Measurements from ENCODE around the gene RFX4.

Gene RFX4

DNA sequence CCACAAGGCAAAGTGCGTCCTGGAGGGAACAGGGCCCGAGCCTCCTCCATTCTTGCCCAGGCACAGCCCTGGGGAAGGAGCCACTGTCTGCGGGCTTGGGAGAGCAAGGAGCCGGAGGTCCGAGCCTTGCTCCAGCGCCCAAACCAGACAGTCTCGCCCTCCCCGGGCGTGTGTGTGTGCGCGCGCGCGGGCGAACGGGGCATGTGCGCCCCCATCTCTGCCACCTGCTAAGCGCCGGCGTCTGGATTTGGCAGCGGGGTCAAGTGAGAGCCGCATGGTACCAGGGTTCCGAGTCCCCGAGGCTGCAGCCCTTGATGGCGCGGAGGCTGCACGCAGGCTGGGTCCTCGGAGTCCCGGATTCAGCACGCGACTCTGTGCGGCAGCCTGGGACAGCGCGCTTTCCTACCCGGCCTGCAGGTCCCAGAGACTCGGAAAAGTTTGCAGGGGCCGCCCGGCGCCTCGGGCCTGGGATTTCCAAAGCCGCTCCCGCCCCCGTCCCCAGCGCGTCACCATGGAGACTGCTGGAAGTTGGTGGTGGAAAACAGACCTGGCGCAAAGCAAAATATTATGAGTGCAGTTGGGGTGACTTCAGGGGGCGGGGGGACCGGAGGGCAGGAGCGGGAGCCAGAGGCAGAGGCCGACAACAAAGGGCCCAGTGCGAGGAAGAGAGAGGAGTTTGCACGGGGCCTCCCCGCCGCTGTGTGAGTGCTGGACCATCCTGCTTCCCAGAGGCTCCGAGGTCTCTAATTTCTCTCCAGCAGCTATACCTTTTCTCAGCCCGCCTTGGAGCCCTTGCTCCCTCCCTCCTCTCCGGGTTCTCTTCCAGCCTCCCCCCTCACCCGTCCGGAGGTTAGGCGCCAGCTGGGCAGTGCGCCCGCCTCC lies 4.2 kb downstream of the RFX4 start:
- H3K27me3 Mint-ChIP-seq (ENCODE audit: low read depth): peaks cover 100% of the 10 kb centered on the region
- peak overlapping the region; percentile 75 to 85 (median 82) for H3K4me3 Mint-ChIP-seq
- H3K36me3 Mint-ChIP-seq (ENCODE audit: low read depth): no peaks in the 10 kb centered on the region
- no peak overlapping the region for H3K27ac Mint-ChIP-seq
- H3K9me3 Mint-ChIP-seq: no peaks in the 10 kb centered on the region
- TF ChIP-seq, protein P1, sequence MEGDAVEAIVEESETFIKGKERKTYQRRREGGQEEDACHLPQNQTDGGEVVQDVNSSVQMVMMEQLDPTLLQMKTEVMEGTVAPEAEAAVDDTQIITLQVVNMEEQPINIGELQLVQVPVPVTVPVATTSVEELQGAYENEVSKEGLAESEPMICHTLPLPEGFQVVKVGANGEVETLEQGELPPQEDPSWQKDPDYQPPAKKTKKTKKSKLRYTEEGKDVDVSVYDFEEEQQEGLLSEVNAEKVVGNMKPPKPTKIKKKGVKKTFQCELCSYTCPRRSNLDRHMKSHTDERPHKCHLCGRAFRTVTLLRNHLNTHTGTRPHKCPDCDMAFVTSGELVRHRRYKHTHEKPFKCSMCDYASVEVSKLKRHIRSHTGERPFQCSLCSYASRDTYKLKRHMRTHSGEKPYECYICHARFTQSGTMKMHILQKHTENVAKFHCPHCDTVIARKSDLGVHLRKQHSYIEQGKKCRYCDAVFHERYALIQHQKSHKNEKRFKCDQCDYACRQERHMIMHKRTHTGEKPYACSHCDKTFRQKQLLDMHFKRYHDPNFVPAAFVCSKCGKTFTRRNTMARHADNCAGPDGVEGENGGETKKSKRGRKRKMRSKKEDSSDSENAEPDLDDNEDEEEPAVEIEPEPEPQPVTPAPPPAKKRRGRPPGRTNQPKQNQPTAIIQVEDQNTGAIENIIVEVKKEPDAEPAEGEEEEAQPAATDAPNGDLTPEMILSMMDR (IDR thresholded peaks at IDR 0.05; ENCODE audit: unreplicated experiment in 3 of 3): no peak
- peaks cover 41% of the 10 kb centered on the region for H3K4me1 Mint-ChIP-seq

DNA sequence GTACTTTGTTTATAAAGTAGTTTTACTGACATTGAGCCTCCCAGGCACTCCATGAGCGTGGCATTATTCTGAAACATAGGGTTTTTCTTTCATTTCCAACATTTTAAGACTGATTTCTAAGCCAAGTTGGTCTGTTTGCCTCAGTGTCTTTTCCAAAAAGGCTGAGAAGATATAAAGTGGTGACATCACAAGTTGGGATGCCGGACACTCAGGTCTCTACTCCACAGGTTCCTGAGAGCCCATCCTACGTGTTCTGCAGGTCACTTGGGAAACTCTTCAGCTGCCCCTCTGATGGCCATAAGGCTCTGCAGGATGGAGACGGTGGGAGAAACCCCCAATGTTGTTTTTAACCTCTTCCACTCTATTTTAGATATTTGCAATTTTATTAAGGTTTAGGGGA lies 6.0 kb downstream of the RFX4 start:
- H3K27ac Mint-ChIP-seq: no peak overlapping the region

DNA sequence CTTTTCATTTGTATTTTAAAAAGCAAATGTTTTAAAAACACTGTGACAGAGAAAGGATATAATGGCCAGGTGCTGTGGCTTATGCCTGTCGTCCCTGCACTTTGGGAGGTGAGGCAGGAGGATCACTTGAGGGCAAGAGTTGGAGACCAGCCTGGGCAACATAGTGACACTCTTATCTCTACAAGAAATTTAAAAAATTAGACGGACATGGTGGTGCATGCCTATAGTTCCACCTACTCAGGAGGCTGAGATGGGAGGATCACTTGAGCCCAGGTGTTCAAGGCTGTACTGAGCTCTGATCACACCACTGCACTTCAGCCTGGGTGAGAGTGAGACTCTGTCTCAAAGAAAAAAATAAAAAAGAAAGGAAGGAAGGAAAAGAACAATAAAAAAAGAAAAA lies 7.8 kb downstream of the RFX4 start:
- Mint-ChIP-seq H3K4me3 (no peak overlapping the region), H3K27ac (no peak overlapping the region), H3K36me3 (ENCODE audit: low read depth) (no peaks in the 10 kb centered on the region), H3K9me3 (no peaks in the 10 kb centered on the region), H3K27me3 (ENCODE audit: low read depth) (peaks cover 100% of the 10 kb centered on the region), H3K4me1 (peaks cover 11% of the 10 kb centered on the region)
- TF ChIP-seq, protein P1 (IDR thresholded peaks at IDR 0.05; ENCODE audit: unreplicated experiment in 3 of 3): no peak

More for the DNA sequence above, 6.0 kb downstream of the RFX4 start:
- Mint-ChIP-seq H3K4me3 (peak overlapping the region in 1 of 3 experiments; percentile 9), H3K36me3 (ENCODE audit: low read depth) (no peaks in the 10 kb centered on the region), H3K27me3 (ENCODE audit: low read depth) (peaks cover 100% of the 10 kb centered on the region), H3K4me1 (peaks cover 29% of the 10 kb centered on the region), H3K9me3 (no peaks in the 10 kb centered on the region)
- TF ChIP-seq, protein P1 (IDR thresholded peaks at IDR 0.05; ENCODE audit: unreplicated experiment in 3 of 3): no peak

DNA sequence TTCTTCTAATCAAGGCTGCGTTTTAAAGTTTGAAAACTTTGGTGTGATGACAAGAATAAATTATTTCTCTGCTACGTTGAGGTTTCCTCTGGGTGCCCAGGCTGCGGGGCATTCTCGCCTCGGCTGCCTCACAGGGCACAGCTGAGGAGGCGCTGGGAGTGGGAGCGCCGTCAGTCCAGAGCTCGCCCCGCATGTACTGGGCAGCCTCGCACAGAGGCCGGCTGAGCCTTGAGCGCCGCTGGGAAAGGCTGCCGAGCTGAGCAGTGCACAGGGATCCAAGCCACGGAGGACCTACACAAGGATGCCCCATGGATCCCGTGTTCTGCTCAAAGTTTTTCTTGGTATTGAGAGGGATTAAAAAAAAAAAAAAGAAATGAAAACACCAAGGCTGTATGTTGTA lies 11.6 kb downstream of the RFX4 start:
- Mint-ChIP-seq H3K27ac (no peak overlapping the region), H3K4me3 (no peak overlapping the region), H3K36me3 (ENCODE audit: low read depth) (no peaks in the 10 kb centered on the region), H3K9me3 (no peaks in the 10 kb centered on the region), H3K27me3 (ENCODE audit: low read depth) (peaks cover 80% of the 10 kb centered on the region), H3K4me1 (no peaks in the 10 kb centered on the region)
- TF ChIP-seq, protein P1 (IDR thresholded peaks at IDR 0.05; ENCODE audit: unreplicated experiment in 3 of 3): no peak

DNA sequence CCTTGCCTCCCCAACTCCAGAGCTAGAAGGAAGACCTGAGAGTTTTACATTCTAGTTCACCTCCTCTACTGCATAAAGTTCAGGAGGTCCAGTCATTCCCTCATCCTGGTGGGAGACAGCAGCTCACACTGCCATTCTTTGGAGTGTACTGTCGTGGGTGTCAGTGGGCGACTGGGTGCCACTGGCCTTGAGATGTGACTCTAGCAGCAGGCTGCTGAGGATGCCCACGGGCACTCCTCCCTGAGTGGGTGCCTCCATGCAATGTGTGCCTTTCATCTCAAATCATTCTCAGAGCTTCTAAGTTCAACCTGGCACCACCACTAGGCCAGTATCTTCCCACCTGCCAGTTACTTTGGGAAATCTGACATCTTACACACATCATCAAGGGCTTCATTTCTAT lies 12.5 kb downstream of the RFX4 start:
- Mint-ChIP-seq H3K4me1 (no peaks in the 10 kb centered on the region), H3K27ac (no peak overlapping the region)
- TF ChIP-seq, protein P1 (IDR thresholded peaks at IDR 0.05; ENCODE audit: unreplicated experiment in 3 of 3): no peak

DNA sequence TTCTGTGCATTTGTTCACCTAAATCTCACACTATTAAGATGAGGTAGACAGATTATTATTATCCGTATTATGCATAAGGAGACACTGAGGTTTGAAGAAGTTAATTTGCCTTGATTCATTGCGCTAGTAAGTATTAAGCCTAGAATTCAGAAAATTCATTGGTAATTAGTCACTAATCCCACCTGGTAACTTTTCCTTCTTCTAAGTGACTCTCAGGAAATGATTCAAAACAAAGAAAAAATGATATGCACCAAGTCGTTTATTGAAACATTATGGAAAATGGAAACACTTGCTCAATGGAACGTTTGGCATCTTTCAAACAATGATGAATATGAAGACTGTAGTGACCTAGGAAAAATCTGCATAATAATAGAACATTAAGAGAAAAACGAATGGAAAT lies 15.2 kb downstream of the RFX4 start:
- TF ChIP-seq, protein P1 (IDR thresholded peaks at IDR 0.05; ENCODE audit: unreplicated experiment in 3 of 3): no peak
- Mint-ChIP-seq H3K4me3 (no peak overlapping the region), H3K27ac (no peak overlapping the region), H3K9me3 (no peaks in the 10 kb centered on the region), H3K36me3 (ENCODE audit: low read depth) (no peaks in the 10 kb centered on the region), H3K27me3 (ENCODE audit: low read depth) (peaks cover 48% of the 10 kb centered on the region), H3K4me1 (peaks cover 9% of the 10 kb centered on the region)

More for the DNA sequence above, 12.5 kb downstream of the RFX4 start:
- H3K27me3 Mint-ChIP-seq (ENCODE audit: low read depth): peaks cover 76% of the 10 kb centered on the region
- no peaks in the 10 kb centered on the region for H3K9me3 Mint-ChIP-seq
- H3K36me3 Mint-ChIP-seq (ENCODE audit: low read depth): no peaks in the 10 kb centered on the region
- H3K4me3 Mint-ChIP-seq: no peak overlapping the region
